Sciatic nerve (tissue), 2 donors: ENCODE measurements around the gene RPA3. TPM values are rescaled to one million over a fixed set of nuclear protein-coding genes. Genes with fewer than 3 reads are reported as not detected.

ENCODE experiments used
- ATAC-seq: fragments of 200-7000 bp; cut with Tn5 transposase; one replicate; pipeline ENCODE4 v1.9.1; 2020; ENCODE audit warnings: mild to moderate bottlenecking, moderate library complexity
- DNase-seq: peaks from one replicate; pipeline ENCODE4 v3.0.0-alpha.2; 2020; ENCODE audit warnings: low spot score
- intact Hi-C: fragments of 100-400 bp; cut with DNase I; formaldehyde crosslinking; loops from one replicate; pipeline ENCODE4 v1.14.2; 2022
- total RNA-seq: library from RNA; stranded (reverse); fragmentation: NEBNext Ultra II Directional; extraction: Animal tissue kit (Norgen Biotek cat#: 25700); gene quantifications from one replicate; pipeline ENCODE4 v1.2.1, GENCODE V29; 2021
- donor health status: DM: no; HTN: no; CAD: no.
- donor health status: DM: no; HTN: no; CAD: no.

The RPA3 gene
- total RNA-seq, 1 donor from 2014 or later = 26.3 TPM

DNA sequence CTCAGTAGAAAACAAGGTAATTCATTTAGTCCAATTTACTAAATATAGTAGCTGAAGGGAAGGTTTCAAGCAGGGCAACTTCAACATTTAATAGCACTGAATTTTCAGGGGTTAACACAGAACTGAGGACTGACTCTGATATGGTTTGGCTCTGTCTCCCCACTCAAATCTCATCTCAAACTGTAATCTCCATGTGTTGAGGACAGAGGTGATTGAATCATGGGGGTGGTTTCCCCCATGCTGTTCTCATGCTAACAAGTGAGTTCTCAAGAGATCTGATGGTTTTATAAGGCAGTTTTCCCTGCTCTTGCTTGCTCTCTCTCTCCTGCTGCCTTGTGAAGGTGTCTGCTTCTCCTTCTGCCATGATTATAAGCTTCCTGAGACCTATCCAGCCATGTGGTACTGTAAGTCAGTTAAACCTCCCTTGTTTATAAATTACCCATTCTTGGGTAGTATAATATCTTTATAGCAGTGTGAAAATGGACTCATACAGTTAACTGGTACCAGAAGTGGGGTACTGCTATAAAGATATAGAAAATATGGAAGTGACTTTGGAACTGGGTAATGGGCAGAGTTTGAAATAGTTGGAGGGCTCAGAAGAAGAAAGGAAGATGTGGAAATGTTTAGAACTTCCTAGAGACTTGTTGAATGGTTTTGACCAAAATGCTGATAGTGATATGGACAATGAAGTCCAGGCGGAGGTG lies 87.6 kb downstream of the RPA3 start:
- no peak for ATAC-seq
- intact Hi-C loops = no loop called here
- no peak for DNase-seq

DNA sequence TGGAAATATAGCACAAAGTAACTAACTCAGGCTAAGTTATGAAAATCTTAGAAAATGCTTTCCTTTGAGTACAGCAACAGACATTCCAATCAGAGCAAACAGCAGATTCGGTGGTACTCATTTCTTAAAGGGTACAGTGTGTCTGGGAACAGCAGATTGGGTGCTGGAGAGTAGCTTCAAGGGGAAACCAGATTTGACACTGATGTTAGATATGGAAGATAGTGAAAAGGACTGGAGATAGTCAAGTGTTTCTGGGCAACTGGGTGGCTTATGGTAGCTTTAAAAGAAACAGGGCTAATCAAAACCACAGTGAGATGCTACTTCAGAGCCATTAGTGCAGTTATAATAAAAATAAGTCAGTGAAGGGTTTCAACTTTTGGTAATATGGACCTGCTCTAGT lies 89.9 kb downstream of the RPA3 start:
- DNase-seq (no peak), ATAC-seq (no peak)
- intact Hi-C loops = no loop called here

GRCh38 chr7:7620644-7621210 lies 97.7 kb downstream of the RPA3 start:
- intact Hi-C loops = no loop called here
- DNase-seq = no peak
- ATAC-seq = no peak

GRCh38 chr7:7620236-7620635 lies 98.2 kb downstream of the RPA3 start:
- DNase-seq (no peak), ATAC-seq (no peak)
- intact Hi-C loops = no loop called here

DNA sequence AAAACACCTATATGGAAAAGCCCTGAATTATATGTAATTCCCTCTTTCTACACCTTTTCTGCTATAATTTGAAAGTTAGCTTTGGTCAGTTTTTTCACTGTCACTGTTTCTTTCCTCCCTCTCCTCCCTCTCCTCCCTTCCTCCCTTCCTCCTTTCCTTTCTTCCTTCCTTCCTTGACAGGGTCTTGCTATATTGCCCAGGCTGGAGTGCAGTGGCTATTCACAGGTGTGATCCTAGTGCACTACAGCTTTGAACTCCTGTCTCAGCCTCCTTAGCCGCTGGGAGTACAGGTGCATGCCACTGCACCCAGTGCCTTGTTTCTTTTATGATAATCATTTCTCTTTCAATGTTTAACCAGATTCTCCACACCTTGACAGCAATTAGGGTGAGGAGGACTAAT lies 100.0 kb downstream of the RPA3 start:
- intact Hi-C loops = no loop called here
- ATAC-seq (no peak), DNase-seq (no peak)

GRCh38 chr7:7617550-7617949 lies 100.9 kb downstream of the RPA3 start:
- intact Hi-C loops = no loop called here
- DNase-seq (no peak), ATAC-seq (no peak)

- ATAC-seq (no peak), DNase-seq (no peak)
- intact Hi-C loops = no loop called here
These were observed 104.2 kb downstream of the RPA3 start for GRCh38 chr7:7614018-7614741.

- intact Hi-C loops = no loop called here
- ATAC-seq = no peak
- no peak for DNase-seq
These were observed 105.2 kb downstream of the RPA3 start for GRCh38 chr7:7613210-7613609.

DNA sequence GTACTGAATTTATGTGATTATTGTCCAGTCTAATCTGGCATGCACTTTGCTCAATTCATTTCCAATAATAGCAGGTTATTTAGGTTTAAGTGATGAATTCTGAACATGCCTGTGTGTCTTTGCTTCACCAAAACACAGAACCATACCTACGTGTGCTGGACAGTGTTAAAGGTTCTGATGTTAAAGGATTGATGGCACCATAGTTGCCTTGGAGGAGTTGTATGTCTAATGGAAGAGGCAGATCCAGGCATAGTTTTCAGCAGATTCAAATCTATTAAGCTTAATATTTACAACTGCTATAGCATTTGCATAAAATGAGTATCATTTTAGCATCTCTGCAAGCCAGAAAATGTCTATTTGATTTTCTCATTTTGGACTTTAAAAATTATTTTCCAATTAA lies 105.9 kb downstream of the RPA3 start:
- intact Hi-C loops = no loop called here
- DNase-seq (no peak), ATAC-seq (no peak)

GRCh38 chr7:7609330-7609729 lies 109.1 kb downstream of the RPA3 start:
- no peak for ATAC-seq
- DNase-seq = no peak

GRCh38 chr7:7607010-7607409 lies 111.4 kb downstream of the RPA3 start:
- intact Hi-C loops = no loop called here
- no peak for ATAC-seq
- DNase-seq = no peak

More at GRCh38 chr7:7609330-7609729, 109.1 kb downstream of the RPA3 start:
- intact Hi-C loops = no loop called here

DNA sequence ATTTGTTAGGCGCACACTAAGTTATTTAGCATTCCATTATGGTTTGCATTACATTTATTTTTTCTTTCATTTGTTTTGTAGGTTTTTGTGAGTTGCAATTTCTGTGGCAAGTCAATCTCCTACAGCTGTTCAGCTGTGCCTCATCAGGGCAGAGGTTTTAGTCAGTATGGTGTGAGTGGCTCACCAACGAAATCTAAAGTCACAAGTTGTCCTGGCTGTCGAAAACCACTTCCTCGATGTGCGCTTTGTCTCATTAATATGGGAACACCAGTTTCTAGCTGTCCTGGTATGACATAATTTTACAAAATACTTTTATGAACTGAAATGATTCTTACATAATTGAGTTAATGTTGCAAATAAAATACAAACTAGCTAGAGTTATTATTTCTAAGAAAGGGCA lies 122.2 kb downstream of the RPA3 start:
- no peak for DNase-seq
- intact Hi-C loops = no loop called here
- ATAC-seq = no peak

DNA sequence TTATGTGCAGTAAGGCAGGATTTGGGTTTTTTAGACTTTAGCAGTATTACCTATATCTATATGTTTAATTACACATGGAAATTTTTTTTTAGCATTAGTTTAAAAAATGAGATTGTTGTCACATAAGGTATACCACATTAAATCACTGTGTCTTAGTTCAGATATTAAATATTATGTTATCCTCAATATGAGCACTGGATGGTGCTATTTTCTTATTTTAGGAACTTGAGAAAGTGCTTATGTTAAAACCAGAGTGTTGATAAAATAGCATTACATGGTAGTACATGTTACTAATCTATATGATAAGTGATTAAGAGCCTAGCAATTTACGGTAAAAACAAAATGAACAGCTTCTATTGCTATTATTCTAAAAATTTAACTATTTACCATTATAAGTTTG lies 123.0 kb downstream of the RPA3 start:
- no peak for ATAC-seq
- intact Hi-C loops = no loop called here
- DNase-seq = no peak

Other genes with a start within 250 kb of the RPA3 start
- 182 TPM for gene COL28A1, start 182.7 kb downstream of the RPA3 start, total RNA-seq
- 33.6 TPM for gene MIOS, start 151.7 kb downstream of the RPA3 start, total RNA-seq
- gene UMAD1, start 77.9 kb downstream of the RPA3 start, total RNA-seq = 18.6 TPM